ENCODE measurements around the gene ITPK1.

ITPK1 gene

DNA sequence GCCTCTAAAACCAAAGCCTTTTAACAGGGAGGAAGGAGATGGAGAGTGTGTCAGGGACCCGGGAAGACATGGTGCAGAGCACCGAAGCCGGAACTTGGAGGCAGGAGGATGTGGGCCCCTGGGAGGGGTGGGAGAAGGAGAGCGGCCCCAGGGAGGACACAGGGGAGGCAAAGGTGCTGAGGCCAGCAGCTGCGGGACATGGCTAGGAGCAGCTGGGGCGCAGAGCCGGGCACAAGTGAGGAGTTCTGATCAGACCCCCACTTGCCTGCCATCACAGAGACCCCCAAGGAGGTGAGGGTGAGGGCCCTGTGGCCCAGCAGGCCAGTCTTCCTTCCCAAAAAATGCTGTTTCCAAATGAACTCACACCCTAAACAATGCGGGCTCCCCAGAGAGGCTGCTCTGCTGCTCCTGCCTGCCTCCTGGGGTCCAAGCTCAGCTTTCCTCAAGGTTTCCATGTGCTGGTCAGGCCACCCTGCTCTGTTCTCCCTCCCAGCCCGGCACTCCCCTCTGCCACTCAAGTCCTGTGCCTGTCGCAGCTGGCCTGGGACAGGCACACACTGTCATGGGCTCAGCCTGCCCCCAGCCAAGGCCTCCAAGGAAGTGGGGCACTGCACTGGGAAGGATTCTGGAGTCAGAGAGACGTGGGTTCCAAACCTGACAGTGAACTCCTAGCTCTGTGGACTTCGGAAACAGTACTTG lies 168.7 kb downstream of the ITPK1 start:
- ChIA-PET CTCF (interaction anchor here (0.6 to 2.5 kb wide), 4 partner anchors 15 to 1730 kb away, joined by 3 to 13 read pairs (median 4); no protein-coding TSS in a partner anchor), POLR2A (no interaction called here)
- Histone ChIP-seq H3K36me3 (ENCODE audit: control insufficient read depth in 2 of 2, insufficient read depth in 1 of 2, low read length in 2 of 2) (peaks cover 0 to 37% of the 10 kb centered on the region in 2 experiments; a peak in 2 of 3 replicates), H3K4me3 (ENCODE audit: low read depth, low read length) (no peak overlapping the region), H3K9me3 (ENCODE audit: control insufficient read depth, insufficient read depth, low read depth, low read length) (no peaks in the 10 kb centered on the region), H3K27ac (ENCODE audit: extremely low read depth, low read depth, low read length) (no peak overlapping the region), H3K4me1 (ENCODE audit: control insufficient read depth, insufficient read depth, low read length) (no peaks in the 10 kb centered on the region)
- TF ChIP-seq ZNF768 (tag by site-specific recombination; IDR thresholded peaks at IDR 0.05) (no peak), GLIS1 (tag by site-specific recombination; IDR thresholded peaks at IDR 0.05) (peak; percentile 43; the same call in 1 of the 2 replicates)

DNA sequence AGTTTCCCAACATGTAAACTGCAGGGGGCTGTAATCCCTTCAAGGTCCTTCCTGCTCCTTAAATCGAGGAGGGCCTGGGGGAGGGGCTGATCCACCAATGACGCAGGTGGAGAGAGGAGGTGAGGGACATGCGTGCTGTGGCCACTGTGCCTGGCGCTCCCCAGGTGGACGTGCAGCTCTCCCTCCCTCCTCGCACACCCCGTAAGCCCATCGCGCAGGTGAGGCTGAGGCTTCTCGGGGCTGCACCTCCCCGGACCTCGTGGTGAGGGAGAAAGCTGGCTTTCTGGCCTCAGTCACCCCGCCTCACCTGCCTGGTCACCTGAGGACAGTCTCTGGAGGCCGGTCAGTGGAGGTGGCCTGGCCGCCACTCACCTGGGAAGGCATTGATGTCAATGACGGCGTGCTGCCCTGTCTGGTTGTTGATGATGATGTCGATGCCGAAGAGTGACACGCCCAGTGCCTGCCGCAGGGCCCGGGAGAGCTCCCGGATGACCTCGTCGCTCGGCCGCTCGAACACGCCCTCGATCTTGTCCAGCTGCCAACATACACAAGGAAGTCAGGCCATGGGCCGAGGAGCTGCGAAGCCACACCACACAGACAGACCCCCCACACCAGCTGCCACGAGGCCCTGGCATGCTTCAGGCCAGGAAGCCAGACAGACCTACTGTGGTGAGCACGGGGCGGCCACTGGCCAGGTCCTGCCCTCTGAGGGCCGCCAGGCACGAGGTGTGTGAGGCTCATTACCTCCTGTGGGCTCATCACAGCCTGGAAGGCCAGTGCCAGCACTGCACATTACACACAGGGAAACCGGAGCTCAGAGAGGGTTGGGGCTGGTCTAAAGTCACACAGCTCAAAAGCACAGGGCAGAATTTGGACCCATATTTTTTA lies 169.5 kb downstream of the ITPK1 start:
- Histone ChIP-seq H3K36me3 (ENCODE audit: control insufficient read depth in 2 of 2, insufficient read depth in 1 of 2, low read length in 2 of 2) (peaks cover 0 to 32% of the 10 kb centered on the region in 2 experiments; a peak in 2 of 3 replicates), H3K9me3 (ENCODE audit: control insufficient read depth, insufficient read depth, low read depth, low read length) (no peaks in the 10 kb centered on the region), H3K4me3 (ENCODE audit: low read depth, low read length) (no peak overlapping the region), H3K4me1 (ENCODE audit: control insufficient read depth, insufficient read depth, low read length) (no peaks in the 10 kb centered on the region), H3K27ac (ENCODE audit: extremely low read depth, low read depth, low read length) (no peak overlapping the region)
- POLR2A ChIA-PET, result no interaction called here
- CTCF ChIA-PET, result interaction anchor here (1.6 to 2.5 kb wide), 2 partner anchors 167 to 192 kb away, joined by 4 to 13 read pairs; no protein-coding TSS in a partner anchor
- TF ChIP-seq ZXDB (tag by site-specific recombination; IDR thresholded peaks at IDR 0.05) (no peak), GLIS1 (tag by site-specific recombination; IDR thresholded peaks at IDR 0.05) (peak; percentile 84), GLIS2 (tag by site-specific recombination; IDR thresholded peaks at IDR 0.05) (peak; percentile 74), ZNF623 (tag by site-specific recombination; IDR thresholded peaks at IDR 0.05) (no peak), KLF10 (tag by site-specific recombination; IDR thresholded peaks at IDR 0.05) (peak; percentile 93), ZNF670 (tag by site-specific recombination; IDR thresholded peaks at IDR 0.05; ENCODE audit: low read depth) (no peak), ZFP69B (tag by site-specific recombination; IDR thresholded peaks at IDR 0.05) (0 out of 2 replicates have a peak, but pooled peaks have one; percentile 24), KLF9 (tag by site-specific recombination; IDR thresholded peaks at IDR 0.05; ENCODE audit: low read depth) (peak; percentile 55; the same call in 1 of the 2 replicates), ZIC2 (tag by site-specific recombination; IDR thresholded peaks at IDR 0.05) (0 out of 2 replicates have a peak, but pooled peaks have one; percentile 24), ZNF426 (tag by site-specific recombination; IDR thresholded peaks at IDR 0.05) (no peak), ZNF768 (tag by site-specific recombination; IDR thresholded peaks at IDR 0.05) (peak; percentile 91), ZNF248 (tag by site-specific recombination; IDR thresholded peaks at IDR 0.05) (no peak), ZEB2 (tag by site-specific recombination; IDR thresholded peaks at IDR 0.05) (peak; percentile 84), OSR2 (tag by site-specific recombination; IDR thresholded peaks at IDR 0.05) (0 out of 2 replicates have a peak, but pooled peaks have one; percentile 20), ZNF121 (tag by site-specific recombination; IDR thresholded peaks at IDR 0.05) (0 out of 2 replicates have a peak, but pooled peaks have one; percentile 13), ZFHX2 (tag by site-specific recombination; conservative IDR thresholded peaks at IDR 0.05) (peak; percentile 47), KLF8 (tag by site-specific recombination; IDR thresholded peaks at IDR 0.05) (peak; percentile 16; the same call in 1 of the 2 replicates), MZF1 (tag by site-specific recombination; IDR thresholded peaks at IDR 0.05; ENCODE audit: borderline replicate concordance) (no peak), ZNF416 (tag by site-specific recombination; IDR thresholded peaks at IDR 0.05) (no peak), KLF1 (tag by site-specific recombination; IDR thresholded peaks at IDR 0.05) (peak; percentile 96)
- TF ChIP-seq, protein P1, sequence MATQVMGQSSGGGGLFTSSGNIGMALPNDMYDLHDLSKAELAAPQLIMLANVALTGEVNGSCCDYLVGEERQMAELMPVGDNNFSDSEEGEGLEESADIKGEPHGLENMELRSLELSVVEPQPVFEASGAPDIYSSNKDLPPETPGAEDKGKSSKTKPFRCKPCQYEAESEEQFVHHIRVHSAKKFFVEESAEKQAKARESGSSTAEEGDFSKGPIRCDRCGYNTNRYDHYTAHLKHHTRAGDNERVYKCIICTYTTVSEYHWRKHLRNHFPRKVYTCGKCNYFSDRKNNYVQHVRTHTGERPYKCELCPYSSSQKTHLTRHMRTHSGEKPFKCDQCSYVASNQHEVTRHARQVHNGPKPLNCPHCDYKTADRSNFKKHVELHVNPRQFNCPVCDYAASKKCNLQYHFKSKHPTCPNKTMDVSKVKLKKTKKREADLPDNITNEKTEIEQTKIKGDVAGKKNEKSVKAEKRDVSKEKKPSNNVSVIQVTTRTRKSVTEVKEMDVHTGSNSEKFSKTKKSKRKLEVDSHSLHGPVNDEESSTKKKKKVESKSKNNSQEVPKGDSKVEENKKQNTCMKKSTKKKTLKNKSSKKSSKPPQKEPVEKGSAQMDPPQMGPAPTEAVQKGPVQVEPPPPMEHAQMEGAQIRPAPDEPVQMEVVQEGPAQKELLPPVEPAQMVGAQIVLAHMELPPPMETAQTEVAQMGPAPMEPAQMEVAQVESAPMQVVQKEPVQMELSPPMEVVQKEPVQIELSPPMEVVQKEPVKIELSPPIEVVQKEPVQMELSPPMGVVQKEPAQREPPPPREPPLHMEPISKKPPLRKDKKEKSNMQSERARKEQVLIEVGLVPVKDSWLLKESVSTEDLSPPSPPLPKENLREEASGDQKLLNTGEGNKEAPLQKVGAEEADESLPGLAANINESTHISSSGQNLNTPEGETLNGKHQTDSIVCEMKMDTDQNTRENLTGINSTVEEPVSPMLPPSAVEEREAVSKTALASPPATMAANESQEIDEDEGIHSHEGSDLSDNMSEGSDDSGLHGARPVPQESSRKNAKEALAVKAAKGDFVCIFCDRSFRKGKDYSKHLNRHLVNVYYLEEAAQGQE (tag by site-specific recombination; IDR thresholded peaks at IDR 0.05), result no peak
- TF ChIP-seq, protein P2, sequence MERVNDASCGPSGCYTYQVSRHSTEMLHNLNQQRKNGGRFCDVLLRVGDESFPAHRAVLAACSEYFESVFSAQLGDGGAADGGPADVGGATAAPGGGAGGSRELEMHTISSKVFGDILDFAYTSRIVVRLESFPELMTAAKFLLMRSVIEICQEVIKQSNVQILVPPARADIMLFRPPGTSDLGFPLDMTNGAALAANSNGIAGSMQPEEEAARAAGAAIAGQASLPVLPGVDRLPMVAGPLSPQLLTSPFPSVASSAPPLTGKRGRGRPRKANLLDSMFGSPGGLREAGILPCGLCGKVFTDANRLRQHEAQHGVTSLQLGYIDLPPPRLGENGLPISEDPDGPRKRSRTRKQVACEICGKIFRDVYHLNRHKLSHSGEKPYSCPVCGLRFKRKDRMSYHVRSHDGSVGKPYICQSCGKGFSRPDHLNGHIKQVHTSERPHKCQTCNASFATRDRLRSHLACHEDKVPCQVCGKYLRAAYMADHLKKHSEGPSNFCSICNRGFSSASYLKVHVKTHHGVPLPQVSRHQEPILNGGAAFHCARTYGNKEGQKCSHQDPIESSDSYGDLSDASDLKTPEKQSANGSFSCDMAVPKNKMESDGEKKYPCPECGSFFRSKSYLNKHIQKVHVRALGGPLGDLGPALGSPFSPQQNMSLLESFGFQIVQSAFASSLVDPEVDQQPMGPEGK (tag by site-specific recombination; IDR thresholded peaks at IDR 0.05), result peak; percentile 43
- TF ChIP-seq, protein P3, sequence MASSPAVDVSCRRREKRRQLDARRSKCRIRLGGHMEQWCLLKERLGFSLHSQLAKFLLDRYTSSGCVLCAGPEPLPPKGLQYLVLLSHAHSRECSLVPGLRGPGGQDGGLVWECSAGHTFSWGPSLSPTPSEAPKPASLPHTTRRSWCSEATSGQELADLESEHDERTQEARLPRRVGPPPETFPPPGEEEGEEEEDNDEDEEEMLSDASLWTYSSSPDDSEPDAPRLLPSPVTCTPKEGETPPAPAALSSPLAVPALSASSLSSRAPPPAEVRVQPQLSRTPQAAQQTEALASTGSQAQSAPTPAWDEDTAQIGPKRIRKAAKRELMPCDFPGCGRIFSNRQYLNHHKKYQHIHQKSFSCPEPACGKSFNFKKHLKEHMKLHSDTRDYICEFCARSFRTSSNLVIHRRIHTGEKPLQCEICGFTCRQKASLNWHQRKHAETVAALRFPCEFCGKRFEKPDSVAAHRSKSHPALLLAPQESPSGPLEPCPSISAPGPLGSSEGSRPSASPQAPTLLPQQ (tag by site-specific recombination; IDR thresholded peaks at IDR 0.05), result 0 out of 2 replicates have a peak, but pooled peaks have one; percentile 21
- TF ChIP-seq, protein P4, sequence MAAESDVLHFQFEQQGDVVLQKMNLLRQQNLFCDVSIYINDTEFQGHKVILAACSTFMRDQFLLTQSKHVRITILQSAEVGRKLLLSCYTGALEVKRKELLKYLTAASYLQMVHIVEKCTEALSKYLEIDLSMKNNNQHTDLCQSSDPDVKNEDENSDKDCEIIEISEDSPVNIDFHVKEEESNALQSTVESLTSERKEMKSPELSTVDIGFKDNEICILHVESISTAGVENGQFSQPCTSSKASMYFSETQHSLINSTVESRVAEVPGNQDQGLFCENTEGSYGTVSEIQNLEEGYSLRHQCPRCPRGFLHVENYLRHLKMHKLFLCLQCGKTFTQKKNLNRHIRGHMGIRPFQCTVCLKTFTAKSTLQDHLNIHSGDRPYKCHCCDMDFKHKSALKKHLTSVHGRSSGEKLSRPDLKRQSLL (tag by site-specific recombination; IDR thresholded peaks at IDR 0.05), result no peak
